Effector CD4-positive, alpha-beta T cell (primary cell): ENCODE data around the gene SRC.

Source experiments
- DNase-seq: peaks from one replicate; pipeline ENCODE4 v3.0.0-alpha.2; 2020

SRC gene

GRCh38 chr20:37385176-37385575, 39.2 kb downstream of the SRC start:
- DNase-seq, result no peak

DNA sequence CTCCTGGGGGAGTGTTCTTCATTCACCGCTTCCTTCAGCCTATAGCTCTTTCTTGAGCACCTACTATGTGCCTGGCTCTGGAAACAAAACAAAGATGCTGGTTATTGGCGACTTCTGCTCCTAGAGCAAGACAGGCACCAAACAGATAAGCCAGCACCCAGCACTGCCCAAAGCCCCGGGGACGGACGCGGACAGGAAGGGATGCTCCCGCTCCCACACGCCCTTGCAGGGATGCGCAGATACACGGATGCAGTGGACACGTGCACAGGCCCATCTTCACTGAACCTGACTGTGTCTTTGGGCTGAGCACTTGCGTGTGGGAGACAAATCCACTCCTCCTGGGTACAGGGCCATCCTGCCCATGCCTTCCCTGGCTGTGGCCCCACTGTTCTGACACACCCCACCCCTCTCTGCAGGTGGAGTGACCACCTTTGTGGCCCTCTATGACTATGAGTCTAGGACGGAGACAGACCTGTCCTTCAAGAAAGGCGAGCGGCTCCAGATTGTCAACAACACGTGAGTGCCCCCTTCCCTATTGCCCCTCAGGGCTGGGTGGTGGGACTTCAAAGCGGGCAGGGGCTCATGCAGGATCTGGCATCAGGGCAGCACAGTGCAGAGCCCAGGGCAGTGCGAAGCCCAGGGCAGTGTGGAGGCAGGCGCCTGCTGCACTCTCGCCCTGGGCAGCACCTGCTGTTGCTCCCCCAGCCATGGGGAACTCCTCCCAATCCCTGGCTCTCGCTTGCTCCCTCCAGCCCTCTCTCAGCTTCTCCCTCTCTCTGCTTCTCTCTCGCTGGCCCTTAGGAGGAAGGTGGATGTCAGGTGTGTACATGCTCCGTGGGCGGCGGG, 39.9 kb downstream of the SRC start:
- no peak for DNase-seq

GRCh38 chr20:37386505-37387251, 40.7 kb downstream of the SRC start:
- DNase-seq, result no peak

DNA sequence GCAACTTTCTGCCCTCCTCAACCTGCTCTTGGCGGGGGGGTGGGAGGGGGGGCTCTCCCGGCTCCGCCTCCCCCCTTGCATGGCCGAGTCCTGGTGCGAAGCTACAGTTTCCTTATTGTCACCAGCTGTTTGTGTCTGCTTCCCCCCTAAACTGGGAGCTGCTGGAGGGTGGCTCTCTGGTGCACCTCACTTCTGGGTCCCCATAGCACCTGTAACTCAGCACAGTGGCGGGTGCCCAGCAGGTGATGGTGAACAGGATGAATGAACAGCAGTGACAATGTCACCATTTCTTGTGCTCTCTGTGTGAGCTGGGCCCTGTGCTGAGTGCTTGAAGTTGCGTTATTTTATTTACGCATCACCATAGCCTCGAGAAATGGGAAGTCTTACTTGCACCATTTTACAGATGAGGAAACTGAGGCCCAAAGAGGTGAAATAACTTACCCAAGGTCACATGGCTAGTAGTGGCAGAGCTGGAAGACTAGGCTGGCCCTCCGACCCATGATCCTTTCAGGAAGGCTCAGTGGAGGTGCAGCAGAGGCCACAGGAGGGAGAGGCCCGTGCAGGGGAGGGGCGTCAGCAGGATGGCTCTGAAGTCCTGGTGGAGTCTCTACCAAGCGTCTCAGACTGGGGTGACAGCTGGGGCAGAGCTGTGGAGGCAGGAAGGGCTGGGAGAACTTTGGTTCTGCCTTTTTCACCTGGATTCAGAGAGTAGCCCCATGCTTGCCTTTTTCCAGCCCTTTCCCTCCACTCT, 41.8 kb downstream of the SRC start:
- no peak for DNase-seq

GRCh38 chr20:37388831-37389230, 42.9 kb downstream of the SRC start:
- DNase-seq, result no peak

GRCh38 chr20:37389241-37389747, 43.4 kb downstream of the SRC start:
- DNase-seq, result no peak

DNA sequence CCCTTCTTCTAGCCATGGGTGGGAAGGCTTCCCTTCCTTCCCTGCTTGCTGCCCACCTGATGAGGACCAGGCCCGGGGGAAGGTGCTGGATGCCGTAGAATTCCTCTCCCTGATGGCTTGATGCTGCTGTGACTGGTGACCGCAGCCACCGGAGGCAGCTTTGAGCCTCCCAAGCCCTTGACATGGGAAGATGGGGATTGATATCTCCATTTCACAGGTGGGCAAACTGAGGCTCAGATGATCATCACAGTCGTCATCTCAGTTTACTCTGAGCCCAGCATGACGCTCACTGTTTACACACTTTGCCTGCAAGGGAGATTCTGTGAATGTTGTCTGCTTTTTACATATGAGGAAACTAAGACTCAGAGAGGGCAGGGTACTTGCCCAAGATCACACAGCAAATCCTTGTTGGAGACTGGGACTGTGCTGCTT, 43.9 kb downstream of the SRC start:
- DNase-seq, result no peak

- no peak for DNase-seq
Observed at GRCh38 chr20:37390503-37390890, 44.6 kb downstream of the SRC start.

- no peak for DNase-seq
Observed at GRCh38 chr20:37390891-37391525, 45.1 kb downstream of the SRC start.

DNA sequence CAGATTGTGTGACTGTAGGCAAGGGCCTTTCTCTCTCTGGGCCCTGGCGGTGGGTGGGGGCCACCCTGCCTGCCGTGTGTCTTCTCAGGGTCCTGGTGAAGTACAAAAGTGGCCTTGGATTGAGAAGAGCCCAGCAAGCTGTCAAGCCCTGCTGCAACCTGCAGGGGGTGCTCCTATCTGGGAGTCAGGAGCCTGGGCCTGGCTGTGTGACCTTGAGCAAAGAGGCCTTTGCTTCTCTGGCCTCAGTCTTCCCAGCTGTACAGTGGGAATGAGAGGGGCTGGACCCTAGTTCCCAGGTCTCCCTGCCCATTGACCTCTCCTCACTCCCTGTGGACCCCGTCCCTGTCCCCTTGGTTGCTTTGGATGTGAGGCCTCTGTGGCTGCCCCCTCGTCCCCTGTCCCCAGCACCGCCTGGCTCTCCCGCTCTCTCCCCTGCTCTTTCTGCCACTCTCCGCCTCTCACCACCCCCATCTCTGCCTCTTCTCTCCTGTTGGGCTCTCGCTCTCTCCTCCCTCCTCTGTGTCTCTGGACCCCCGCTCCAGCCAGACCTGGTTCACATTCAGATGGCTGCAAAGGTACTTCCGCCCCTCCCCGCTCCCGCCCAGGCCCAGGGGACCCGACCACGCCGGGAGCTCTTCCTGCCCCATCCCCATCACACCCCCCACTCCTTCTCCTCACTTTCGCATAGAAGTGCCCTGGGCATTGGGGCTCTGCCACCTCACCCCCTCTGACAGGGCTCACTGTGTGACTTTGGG, 46.7 kb downstream of the SRC start:
- DNase-seq, result no peak

DNA sequence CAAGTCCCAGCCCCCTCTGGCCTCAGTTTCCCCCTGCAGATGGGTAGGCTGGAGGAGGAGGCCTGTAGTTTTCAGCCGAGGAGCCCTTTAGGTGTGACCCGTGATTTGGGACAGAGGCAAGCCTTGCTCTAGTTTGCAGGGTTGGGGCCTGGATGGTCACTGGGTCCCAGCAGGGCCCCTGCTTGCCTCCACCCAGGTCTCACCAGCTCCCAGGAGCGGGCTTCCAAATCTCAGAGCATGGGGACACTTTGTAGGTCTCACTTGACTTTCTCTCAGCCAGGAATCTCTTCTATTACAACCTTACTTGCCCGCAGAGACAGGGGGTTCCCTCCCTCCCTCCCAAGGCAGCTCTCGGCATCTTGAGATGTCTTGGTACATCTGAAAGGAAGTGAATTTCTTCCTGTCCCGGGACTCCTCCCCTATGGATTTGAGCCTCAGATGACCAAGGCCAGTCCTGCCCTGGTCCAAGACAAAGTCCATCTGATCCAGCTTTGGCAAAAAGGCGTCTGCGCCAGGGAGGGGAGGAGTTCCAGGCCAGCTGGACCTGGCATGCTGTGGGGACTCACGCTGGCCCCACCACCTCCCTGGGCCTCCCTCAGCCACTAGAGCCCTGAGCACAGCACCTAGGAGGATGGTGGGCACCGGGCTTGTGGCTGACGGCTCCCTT, 47.4 kb downstream of the SRC start:
- DNase-seq, result no peak

- no peak for DNase-seq
Observed at GRCh38 chr20:37393863-37394542, 48.1 kb downstream of the SRC start.

DNA sequence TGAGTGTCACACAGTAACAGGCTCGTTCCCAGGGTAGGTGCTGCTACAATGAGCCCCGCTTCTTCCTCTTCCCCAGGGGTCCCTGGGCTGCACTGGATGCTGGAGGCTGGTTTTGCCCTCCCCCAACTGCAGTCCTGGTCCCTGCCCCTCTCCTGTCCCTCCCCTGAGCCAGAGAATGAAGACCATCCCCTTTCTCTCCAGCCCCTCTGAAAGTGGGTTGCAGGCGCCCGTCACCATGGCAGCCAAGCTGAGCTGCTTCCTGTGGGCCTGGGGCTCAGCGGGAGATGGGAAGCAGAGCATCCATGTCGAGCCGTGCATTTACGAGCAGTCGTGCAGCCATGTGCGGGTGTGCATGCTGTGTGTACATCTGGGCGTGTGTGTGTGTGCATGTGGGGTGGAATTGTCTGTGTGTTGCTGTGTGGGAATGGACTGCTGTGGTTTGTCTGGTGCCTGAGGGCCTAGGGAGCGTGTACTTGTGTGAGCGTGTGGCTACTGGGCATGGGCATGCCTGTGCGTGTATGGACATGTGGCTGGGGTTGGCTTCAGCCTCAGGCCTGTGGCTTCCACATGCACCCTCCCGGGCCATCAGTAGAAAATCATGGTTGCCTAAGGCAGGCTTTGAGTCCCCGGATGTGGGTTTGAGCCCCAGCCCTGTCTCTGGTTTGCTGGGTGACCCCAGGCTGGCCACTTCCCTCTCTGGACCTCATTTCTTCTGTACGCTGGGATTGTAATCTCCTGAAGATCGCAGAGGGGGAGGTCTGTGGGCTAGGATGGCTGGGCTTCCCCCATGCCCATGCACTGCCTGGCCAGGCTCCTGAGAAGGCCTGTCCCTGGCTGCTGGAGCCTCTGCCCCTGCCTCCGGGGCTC, 48.8 kb downstream of the SRC start:
- no peak for DNase-seq

DNA sequence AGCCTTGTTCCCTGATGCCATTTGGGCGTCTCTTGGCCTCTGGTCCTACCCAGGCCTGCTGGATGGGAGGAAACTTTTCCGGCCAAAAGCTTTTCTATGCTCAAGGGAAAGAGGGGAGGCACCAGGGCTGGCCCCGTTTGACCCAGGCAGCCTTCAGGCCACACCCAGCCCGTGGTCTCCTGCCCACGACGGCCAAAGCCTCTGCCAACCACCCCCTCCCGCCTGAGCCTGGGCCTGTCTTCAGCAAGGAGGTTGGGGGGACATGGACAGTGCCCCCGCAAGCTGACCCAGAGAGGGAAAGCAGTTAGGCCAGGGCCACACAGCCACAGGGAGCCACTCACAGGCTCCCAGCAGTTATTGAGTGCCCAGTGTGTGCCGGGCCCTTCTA, 49.5 kb downstream of the SRC start:
- DNase-seq, result no peak

- no peak for DNase-seq
Observed at GRCh38 chr20:37395921-37396415, 50.0 kb downstream of the SRC start.

DNA sequence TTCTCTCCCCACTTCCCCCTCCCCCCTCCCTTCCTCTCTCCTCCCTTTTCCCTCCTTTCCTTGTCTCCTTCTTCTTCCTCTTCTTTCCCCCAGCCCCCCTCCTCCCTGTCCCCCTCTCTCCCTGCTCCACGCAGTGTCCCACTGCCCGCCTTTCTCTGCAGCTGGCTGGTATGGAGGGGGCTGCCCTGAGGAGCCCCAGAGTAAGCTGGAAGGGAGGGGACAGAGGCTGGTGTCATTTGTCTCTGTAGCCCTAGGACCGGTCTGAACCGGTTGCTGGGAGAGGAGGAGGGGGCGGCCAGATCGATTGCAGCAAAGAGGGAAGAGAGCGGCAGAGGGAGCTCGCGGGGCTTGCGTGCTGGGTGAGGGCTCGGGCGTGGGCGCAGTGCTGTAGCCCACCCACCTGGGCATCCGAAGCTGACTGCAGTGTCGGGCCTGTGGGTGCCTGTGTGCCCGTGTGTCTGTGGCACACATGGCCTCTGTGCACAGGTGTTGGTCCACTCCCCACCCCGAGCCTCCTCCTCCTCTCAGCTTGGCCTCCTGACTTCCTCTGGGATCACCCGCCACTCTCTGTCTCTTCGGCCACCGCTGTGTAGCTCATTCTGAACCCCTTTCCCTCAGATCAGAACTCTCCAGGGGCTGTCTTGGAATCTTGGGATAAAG, 50.6 kb downstream of the SRC start:
- DNase-seq, result no peak

GRCh38 chr20:37397076-37397953, 51.4 kb downstream of the SRC start:
- DNase-seq, result no peak
